Endothelial cell of umbilical vein (primary cell): ENCODE measurements around the gene ACOT7. TPM values are rescaled to one million over a fixed set of nuclear protein-coding genes. Genes with fewer than 3 reads are reported as not detected.

Source experiments
- BruUV-seq: library from RNA; stranded (reverse); fragments of 400-500 nt; replicated peaks from 2 replicates; lab custom pipeline; 2021; lab: Mats Ljungman, UMichigan
- CTCF ChIA-PET: fragments of 300-600, 350-600 bp; sonication (Branson Sonifier 250); formaldehyde crosslinking; loops from one replicate; lab custom pipeline; 2021; ENCODE audit warnings: antibody characterized with exemption, inconsistent platforms; lab: Charles Lee
- POLR2A ChIA-PET: fragments of 300-600, 350-600 bp; sonication (Branson Sonifier 250); formaldehyde crosslinking; loops from one replicate; lab custom pipeline; 2021; ENCODE audit warnings: antibody characterized with exemption, inconsistent platforms; lab: Charles Lee
- DNase-seq: peaks from one replicate; pipeline ENCODE4 v3.0.0-alpha.2; 2011; ENCODE audit warnings: low read depth, low spot score
- FAIRE-seq: peaks from 2 replicates; lab custom pipeline; 2011; peaks lifted over from hg19 to GRCh38; lab: Jason Lieb, UNC
- H2AFZ ChIP-seq: 2 replicates; pipeline ENCODE4 v1.6.0; 2012; ENCODE audit warnings: low read depth, low read length, control low read depth, inconsistent platforms
- H3K27ac ChIP-seq: 2 replicates; pipeline ENCODE4 v1.5.1; 2011; ENCODE audit warnings: low read depth, mild to moderate bottlenecking, control low read depth, low read length, moderate library complexity; ENCODE audit not compliant: insufficient read depth
- H3K27me3 ChIP-seq, 2 experiments: 2 replicates each; pipeline versions ENCODE4 v1.6.0 to v1.6.1; 2011; ENCODE audit warnings: low read length in 2 of 2, mixed read lengths in 1 of 2; ENCODE audit not compliant: control insufficient read depth in 2 of 2, insufficient read depth in 2 of 2
- H3K36me3 ChIP-seq, 2 experiments: 2 replicates in 1 of 2; 3 replicates in 1 of 2; pipeline ENCODE4 v1.5.1; 2011; ENCODE audit warnings: low read length in 2 of 2, mild to moderate bottlenecking in 1 of 2, moderate library complexity in 1 of 2; ENCODE audit not compliant: control insufficient read depth in 2 of 2, insufficient read depth in 2 of 2; ENCODE audit errors: extremely low read depth in 1 of 2
- H3K4me1 ChIP-seq: 3 replicates; pipeline ENCODE4 v1.5.1; 2011; ENCODE audit warnings: mild to moderate bottlenecking, low read length; ENCODE audit not compliant: control insufficient read depth, insufficient read depth; ENCODE audit errors: extremely low read depth
- H3K4me2 ChIP-seq: 2 replicates; pipeline ENCODE4 v1.6.1; 2011; ENCODE audit warnings: low read length, control low read depth, mixed read lengths; ENCODE audit not compliant: insufficient read depth
- H3K4me3 ChIP-seq, 3 experiments: fragments of 200-600 bp in 1 of 3; sonication (generic), shearing (Covaris generic) in 1 of 3; replicated peaks in 1 of 3; 2 replicates each; pipeline ENCODE4 v1.5.1; 2011 to 2016; ENCODE audit warnings: control low read depth in 3 of 3, low read length in 3 of 3, mild to moderate bottlenecking in 2 of 3, inconsistent platforms in 1 of 3, low read depth in 1 of 3, moderate library complexity in 1 of 3; ENCODE audit not compliant: insufficient read depth in 1 of 3
- H3K79me2 ChIP-seq: 2 replicates; pipeline ENCODE4 v1.6.0; 2012; ENCODE audit warnings: low read length, inconsistent platforms; ENCODE audit not compliant: control insufficient read depth, insufficient read depth
- H3K9ac ChIP-seq: replicated peaks from 2 replicates; pipeline ENCODE3; 2011; ENCODE audit warnings: low read length, control low read depth; ENCODE audit not compliant: insufficient read depth; ENCODE audit errors: extremely low read depth
- H3K9me1 ChIP-seq: replicated peaks from 3 replicates; pipeline ENCODE4 v1.6.0; 2011; ENCODE audit warnings: mild to moderate bottlenecking, low read length; ENCODE audit not compliant: control insufficient read depth, insufficient read depth; ENCODE audit errors: extremely low read depth
- H3K9me3 ChIP-seq: replicated peaks from 2 replicates; pipeline ENCODE4 v1.5.1; 2012; ENCODE audit warnings: low read length, inconsistent platforms; ENCODE audit not compliant: control insufficient read depth, insufficient read depth
- H4K20me1 ChIP-seq: replicated peaks from 2 replicates; pipeline ENCODE3; 2011; ENCODE audit warnings: mild to moderate bottlenecking, low read length; ENCODE audit not compliant: control insufficient read depth, insufficient read depth; ENCODE audit errors: extremely low read depth
- CTCF ChIP-seq, 2 donors: IDR thresholded peaks; 1 replicate in 1 of 2; 2 replicates in 1 of 2; pipeline ENCODE4 v1.5.1; 2011; ENCODE audit warnings: low read length in 2 of 2, mild to moderate bottlenecking in 2 of 2, moderate library complexity in 2 of 2, control low read depth in 1 of 2, inconsistent platforms in 1 of 2, low read depth in 1 of 2; ENCODE audit not compliant: insufficient read depth in 1 of 2; ENCODE audit errors: extremely low read depth in 1 of 2
- EZH2 ChIP-seq: IDR thresholded peaks from 2 replicates; pipeline ENCODE4 v1.6.1; 2012; ENCODE audit warnings: borderline replicate concordance, low read depth, mild to moderate bottlenecking, moderate library complexity, low read length, inconsistent platforms; ENCODE audit not compliant: severe bottlenecking
- FOS ChIP-seq: IDR thresholded peaks from 2 replicates; pipeline ENCODE4 v1.6.1; 2011; ENCODE audit warnings: mild to moderate bottlenecking, low read length, moderate library complexity, borderline replicate concordance; ENCODE audit not compliant: insufficient read depth
- GATA2 ChIP-seq: IDR thresholded peaks from 2 replicates; pipeline ENCODE4 v1.7.0; 2011; ENCODE audit warnings: low read depth, mild to moderate bottlenecking, moderate library complexity, mixed read lengths, low read length; ENCODE audit not compliant: insufficient read length, insufficient read depth
- JUN ChIP-seq: IDR thresholded peaks from 2 replicates; pipeline ENCODE4 v1.6.1; 2011; ENCODE audit warnings: borderline replicate concordance, low read depth; ENCODE audit not compliant: insufficient read length, insufficient read depth
- MAX ChIP-seq: IDR thresholded peaks from 2 replicates; pipeline ENCODE4 v1.6.1; 2011; ENCODE audit not compliant: insufficient read depth, insufficient read length
- MYC ChIP-seq: IDR thresholded peaks from one replicate; pipeline ENCODE4 v1.6.1; 2011; ENCODE audit warnings: mild to moderate bottlenecking, low read depth, low read length
- POLR2A ChIP-seq: IDR thresholded peaks from 2 replicates; pipeline ENCODE4 v1.6.1; 2012; ENCODE audit warnings: low read depth, mild to moderate bottlenecking, control low read depth, low read length
- POLR2AphosphoS5 ChIP-seq: IDR thresholded peaks from 2 replicates; pipeline ENCODE4 v1.6.1; 2012; ENCODE audit warnings: low read depth, mild to moderate bottlenecking, control low read depth, low read length, moderate library complexity; ENCODE audit not compliant: insufficient read depth
- dilution Hi-C: fragments of 300-500 bp; cut with MboI; formaldehyde crosslinking; loops from one replicate; pipeline ENCODE4 v1.15.0; 2019; ENCODE audit warnings: low sequenced_read_pairs; ENCODE audit not compliant: extremely low pct_ligation_motif_present
- intact Hi-C: fragments of 100-400 bp; cut with micrococcal nuclease; formaldehyde crosslinking; loops from one replicate; pipeline ENCODE4 v1.10.0; 2022
- polyA plus RNA-seq, 4 experiments: library from polyadenylated mRNA; depleted of rRNA in 3 of 4; stranded (reverse) in 3 of 4; unstranded in 1 of 4; fragments of >200 nt; gene quantifications; 2 replicates each; pipeline versions ENCODE4 v1.2.1 to v1.2.3, GENCODE V29; 2011 to 2012; ENCODE audit warnings: missing spikeins in 1 of 4
- total RNA-seq: library from RNA; stranded (reverse); gene quantifications from 2 replicates; pipeline ENCODE4 v1.2.3, GENCODE V29; 2021

The ACOT7 gene
- total and polyA plus RNA-seq, 2 donors (not counting 3 experiments of a cell fraction or from before 2014, with no cell fraction given) = 69.4 to 105 TPM

- DNase-seq (no peak), FAIRE-seq (no peak)
- Histone ChIP-seq H3K4me2 (no peak overlapping the region), H3K9me1 (no peaks in the 10 kb centered on the region), H3K79me2 (no peaks in the 10 kb centered on the region), H3K9ac (no peak overlapping the region), H3K27me3 (peaks cover 4 to 8% of the 10 kb centered on the region in 2 experiments), H4K20me1 (no peaks in the 10 kb centered on the region), H2AFZ (no peak overlapping the region), H3K27ac (no peak overlapping the region), H3K9me3 (no peaks in the 10 kb centered on the region), H3K4me3 (no peak overlapping the region), H3K36me3 (no peaks in the 10 kb centered on the region), H3K4me1 (peaks cover 23% of the 10 kb centered on the region)
- ChIA-PET POLR2A (no interaction called here), CTCF (interaction anchor here (0.8 to 4.3 kb wide), 2 partner anchors 12 to 21 kb away, joined by 3 to 36 read pairs; no protein-coding TSS in a partner anchor)
- dilution Hi-C loops = no loop called here
- BruUV-seq = no TSS peak
- TF ChIP-seq GATA2 (no peak), POLR2AphosphoS5 (no peak), POLR2A (no peak), MYC (no peak), EZH2 (no peak), JUN (no peak), FOS (no peak), CTCF (IDR thresholded peaks at IDR 0.05; ENCODE audit: extremely low read depth in 1 of 2, insufficient read depth in 1 of 2, low read depth in 1 of 2, low read length in 2 of 2) (no peak), MAX (no peak)
- intact Hi-C loops = no loop called here
These were observed 23.3 kb upstream of the ACOT7 start for GRCh38 chr1:6416906-6417305.
